Measurements from ENCODE around the gene KCTD20. TPM values are rescaled to one million over a fixed set of nuclear protein-coding genes. Genes with fewer than 3 reads are reported as not detected.

The KCTD20 gene
- total RNA-seq, 1 donor from 2014 or later, result 37.2 TPM

DNA sequence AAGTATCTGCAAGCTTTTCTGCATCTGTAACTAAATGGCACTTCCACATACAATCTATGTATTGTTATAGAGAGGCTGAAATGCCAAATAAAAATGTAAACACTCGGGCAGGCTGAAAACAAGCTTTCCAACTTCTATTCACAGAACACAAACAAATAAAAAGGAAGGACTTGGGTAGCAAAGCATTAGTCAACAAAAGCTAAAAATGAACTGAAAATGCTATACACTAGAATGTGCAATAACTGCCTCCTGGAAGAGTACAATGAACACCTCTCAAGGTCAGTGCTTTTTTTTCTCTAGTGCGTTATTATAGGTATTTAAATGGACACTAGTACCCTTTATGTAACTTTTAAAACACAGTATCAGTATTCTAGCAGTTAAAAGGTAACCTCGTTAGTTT, 73.0 kb downstream of the KCTD20 start:
- TF ChIP-seq CTCF (IDR thresholded peaks at IDR 0.05), result no peak
- Histone ChIP-seq H3K27ac (no peak overlapping the region), H3K27me3 (ENCODE audit: low read depth) (no peaks in the 10 kb centered on the region), H3K9me3 (no peaks in the 10 kb centered on the region), H3K36me3 (peaks cover 95% of the 10 kb centered on the region), H3K4me3 (no peak overlapping the region), H3K4me1 (no peaks in the 10 kb centered on the region)
- intact Hi-C loops (cut with DNase I), result no loop called here
- ATAC-seq (no peak), DNase-seq (no peak)

- no peak for ATAC-seq
- DNase-seq, result no peak
- no peak for TF ChIP-seq CTCF (IDR thresholded peaks at IDR 0.05)
- no peak overlapping the region for H3K4me3 ChIP-seq
- intact Hi-C loops (cut with DNase I), result no loop called here
- H3K4me1 ChIP-seq, result no peaks in the 10 kb centered on the region
- H3K9me3 ChIP-seq, result no peaks in the 10 kb centered on the region
- H3K27me3 ChIP-seq (ENCODE audit: low read depth), result no peaks in the 10 kb centered on the region
- H3K27ac ChIP-seq, result no peak overlapping the region
- H3K36me3 ChIP-seq, result peaks cover 95% of the 10 kb centered on the region
These were observed 73.8 kb downstream of the KCTD20 start for GRCh38 chr6:36516559-36516958.

GRCh38 chr6:36516988-36517387, 74.2 kb downstream of the KCTD20 start:
- peaks cover 95% of the 10 kb centered on the region for H3K36me3 ChIP-seq
- ATAC-seq, result no peak

DNA sequence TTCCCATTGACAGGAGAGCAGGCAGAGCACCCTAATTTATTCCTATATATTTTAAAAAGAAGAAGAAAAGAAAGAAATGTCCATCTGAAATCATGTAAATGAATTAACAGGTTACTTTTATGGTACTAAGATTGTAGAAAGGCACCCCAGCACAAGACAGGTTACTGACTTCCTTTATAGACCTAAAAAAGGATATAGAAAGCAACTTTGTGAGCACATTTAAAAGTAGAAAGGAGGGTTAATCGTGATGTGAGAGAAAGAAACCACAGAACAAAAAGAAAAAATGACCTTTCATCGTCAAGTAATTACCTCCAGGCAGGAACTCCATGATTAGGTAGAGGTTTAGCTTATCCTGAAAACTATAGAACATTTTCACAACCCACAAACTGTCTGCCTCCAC, 74.6 kb downstream of the KCTD20 start:
- intact Hi-C loops (cut with DNase I), result no loop called here
- TF ChIP-seq CTCF (IDR thresholded peaks at IDR 0.05), result no peak
- no peak for ATAC-seq
- Histone ChIP-seq H3K9me3 (no peaks in the 10 kb centered on the region), H3K36me3 (peaks cover 95% of the 10 kb centered on the region), H3K27ac (no peak overlapping the region), H3K4me1 (no peaks in the 10 kb centered on the region), H3K4me3 (no peak overlapping the region), H3K27me3 (ENCODE audit: low read depth) (no peaks in the 10 kb centered on the region)
- no peak for DNase-seq

More at GRCh38 chr6:36516988-36517387, 74.2 kb downstream of the KCTD20 start:
- intact Hi-C loops (cut with DNase I), result no loop called here
- H3K9me3 ChIP-seq, result no peaks in the 10 kb centered on the region
- DNase-seq, result no peak
- no peaks in the 10 kb centered on the region for H3K27me3 ChIP-seq (ENCODE audit: low read depth)
- H3K27ac ChIP-seq, result no peak overlapping the region
- no peak for TF ChIP-seq CTCF (IDR thresholded peaks at IDR 0.05)
- no peaks in the 10 kb centered on the region for H3K4me1 ChIP-seq
- no peak overlapping the region for H3K4me3 ChIP-seq

DNA sequence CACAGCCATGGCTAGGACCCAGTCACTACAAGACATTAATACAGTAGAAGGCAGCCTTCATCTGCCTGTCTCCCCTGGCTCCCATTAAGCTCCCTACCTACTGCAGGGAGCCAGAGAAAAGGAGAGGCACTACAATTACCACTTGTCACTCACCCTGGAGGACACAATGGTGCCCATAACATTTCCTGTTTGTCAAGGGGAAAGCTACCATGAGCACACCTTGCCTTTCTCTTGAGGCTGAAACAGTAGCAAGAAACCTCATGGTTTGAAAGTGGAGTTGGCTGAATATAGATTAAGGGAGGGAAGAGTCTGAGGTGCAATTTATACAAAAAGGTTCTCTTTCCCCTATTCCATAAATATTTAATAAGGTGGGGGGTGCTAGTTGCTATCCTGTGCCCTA, 76.6 kb downstream of the KCTD20 start:
- no peaks in the 10 kb centered on the region for H3K4me1 ChIP-seq
- no peaks in the 10 kb centered on the region for H3K9me3 ChIP-seq
- intact Hi-C loops (cut with DNase I), result no loop called here
- ATAC-seq, result no peak
- H3K4me3 ChIP-seq, result no peak overlapping the region
- H3K27me3 ChIP-seq (ENCODE audit: low read depth), result no peaks in the 10 kb centered on the region
- no peak for TF ChIP-seq CTCF (IDR thresholded peaks at IDR 0.05)
- H3K36me3 ChIP-seq, result peaks cover 96% of the 10 kb centered on the region
- DNase-seq, result no peak
- H3K27ac ChIP-seq, result no peak overlapping the region

- TF ChIP-seq CTCF (IDR thresholded peaks at IDR 0.05), result no peak
- Histone ChIP-seq H3K4me3 (no peak overlapping the region), H3K27me3 (ENCODE audit: low read depth) (no peaks in the 10 kb centered on the region), H3K36me3 (peaks cover 73% of the 10 kb centered on the region), H3K9me3 (no peaks in the 10 kb centered on the region), H3K27ac (no peak overlapping the region), H3K4me1 (no peaks in the 10 kb centered on the region)
- DNase-seq, result no peak
- intact Hi-C loops (cut with DNase I), result no loop called here
- ATAC-seq, result no peak
These were observed 80.7 kb downstream of the KCTD20 start for GRCh38 chr6:36523451-36523850.

Measured in lower lobe of right lung (tissue), 2 donors.